ENCODE data around the gene BST1.

- TF ChIP-seq FOXP1 (CRISPR knock-in tag; IDR thresholded peaks at IDR 0.05; ENCODE audit: borderline replicate concordance) (no peak), KAT7 (CRISPR knock-in tag; IDR thresholded peaks at IDR 0.05; ENCODE audit: borderline replicate concordance) (no peak), STAT6 (CRISPR knock-in tag; conservative IDR thresholded peaks at IDR 0.05; ENCODE audit: low read depth) (no peak)
These were observed 46.1 kb downstream of the BST1 start for GRCh38 chr4:15749001-15749400.

Measured in WTC11 (cell line).